Spleen (tissue), 7 donors: ENCODE data around the gene CSTPP1.

Experiments used
- CTCF ChIP-seq, 11 experiments: fragments of 200-600 bp in 7 of 11; fragments of 450-650 bp in 4 of 11; sonication (generic) in 4 of 11; IDR thresholded peaks in 8 of 11; conservative IDR thresholded peaks in 3 of 11; 1 replicate in 7 of 11; 2 replicates in 4 of 11; pipeline versions ENCODE4 v1.4.0 to v1.8.0; 2016 to 2021; ENCODE audit warnings: antibody characterized with exemption in 11 of 11, inconsistent platforms in 4 of 11, mild to moderate bottlenecking in 1 of 11
- POLR2A ChIP-seq, 3 donors: fragments of 450-650 bp; IDR thresholded peaks; one replicate each; pipeline ENCODE4 v1.5.1; 2017; ENCODE audit warnings: antibody characterized with exemption in 3 of 3, mild to moderate bottlenecking in 1 of 3
- POLR2AphosphoS5 ChIP-seq, 3 donors: sonication (generic); formaldehyde crosslinking; IDR thresholded peaks; one replicate each; pipeline ENCODE4 v1.5.1; 2017; ENCODE audit warnings: antibody characterized with exemption in 3 of 3
- donor health status: DM: no; HTN: no; CAD: no; lungs with moderate emphysema.
- donor health status: DM: no; HTN: no; CAD: no.
- donor health status: DM: no; HTN: no; CAD: no.

DNA sequence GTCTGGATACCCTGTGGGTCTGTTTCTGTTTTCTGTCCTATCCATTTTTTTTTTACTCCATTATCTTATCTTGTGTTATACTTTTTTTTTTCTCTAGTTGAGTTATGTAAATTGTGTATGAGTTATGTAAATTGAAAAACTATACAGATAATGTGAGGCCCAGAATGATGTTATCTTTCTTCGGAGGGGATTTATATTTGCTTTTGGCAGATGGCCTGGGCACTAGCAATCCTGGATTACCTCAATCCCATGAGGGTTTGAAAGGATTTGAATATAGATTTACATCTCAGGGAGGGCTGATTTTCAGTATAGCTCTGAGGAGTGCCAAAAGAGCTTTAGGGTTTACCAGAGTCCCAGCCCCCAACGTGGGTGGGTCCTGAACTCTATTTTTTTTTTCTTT lies 71.0 kb downstream of the CSTPP1 start:
- TF ChIP-seq CTCF (IDR thresholded peaks at IDR 0.05 in 8 of 11, conservative IDR thresholded peaks at IDR 0.05 in 3 of 11) = no peak
- no peak for TF ChIP-seq POLR2A (IDR thresholded peaks at IDR 0.05)
- no peak for TF ChIP-seq POLR2AphosphoS5 (IDR thresholded peaks at IDR 0.05)
